ENCODE results near the gene ST3GAL4.
"Not testable (repeated sequence)": the region's sequence is repeated elsewhere in the genome, so short reads cannot be mapped to it uniquely, and the experiment has no call there.

The ST3GAL4 gene

GRCh38 chr11:126392633-126393013 lies 37.1 kb downstream of the ST3GAL4 start:
- H3K27ac ChIP-seq: no peak overlapping the region
- TF ChIP-seq, protein P1, sequence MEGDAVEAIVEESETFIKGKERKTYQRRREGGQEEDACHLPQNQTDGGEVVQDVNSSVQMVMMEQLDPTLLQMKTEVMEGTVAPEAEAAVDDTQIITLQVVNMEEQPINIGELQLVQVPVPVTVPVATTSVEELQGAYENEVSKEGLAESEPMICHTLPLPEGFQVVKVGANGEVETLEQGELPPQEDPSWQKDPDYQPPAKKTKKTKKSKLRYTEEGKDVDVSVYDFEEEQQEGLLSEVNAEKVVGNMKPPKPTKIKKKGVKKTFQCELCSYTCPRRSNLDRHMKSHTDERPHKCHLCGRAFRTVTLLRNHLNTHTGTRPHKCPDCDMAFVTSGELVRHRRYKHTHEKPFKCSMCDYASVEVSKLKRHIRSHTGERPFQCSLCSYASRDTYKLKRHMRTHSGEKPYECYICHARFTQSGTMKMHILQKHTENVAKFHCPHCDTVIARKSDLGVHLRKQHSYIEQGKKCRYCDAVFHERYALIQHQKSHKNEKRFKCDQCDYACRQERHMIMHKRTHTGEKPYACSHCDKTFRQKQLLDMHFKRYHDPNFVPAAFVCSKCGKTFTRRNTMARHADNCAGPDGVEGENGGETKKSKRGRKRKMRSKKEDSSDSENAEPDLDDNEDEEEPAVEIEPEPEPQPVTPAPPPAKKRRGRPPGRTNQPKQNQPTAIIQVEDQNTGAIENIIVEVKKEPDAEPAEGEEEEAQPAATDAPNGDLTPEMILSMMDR (conservative IDR thresholded peaks at IDR 0.05): no peak
- no peak for TF ChIP-seq ZFX (IDR thresholded peaks at IDR 0.05)

DNA sequence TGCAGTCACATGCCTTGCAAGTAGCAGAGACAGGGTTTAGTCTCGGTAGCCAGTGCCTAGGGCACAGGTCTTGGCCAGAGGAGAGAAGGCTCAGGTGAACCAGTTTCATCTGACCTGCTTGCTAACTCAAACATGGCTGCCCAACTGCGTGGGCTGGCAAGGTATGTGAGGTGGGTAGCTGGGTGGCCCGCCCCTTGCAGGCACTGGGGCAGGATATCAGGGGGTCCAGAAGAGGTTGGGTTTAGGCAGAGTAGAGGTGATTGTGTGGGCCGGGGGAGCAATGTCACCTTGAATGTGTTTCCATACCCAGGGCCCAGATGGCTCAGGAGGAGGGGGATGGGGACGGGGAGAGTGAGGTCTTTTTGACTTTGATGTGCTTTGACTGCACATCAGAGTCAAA lies 37.7 kb downstream of the ST3GAL4 start:
- no peak overlapping the region for H3K27ac ChIP-seq
- TF ChIP-seq ZFX (IDR thresholded peaks at IDR 0.05): no peak
- TF ChIP-seq, protein P1 (conservative IDR thresholded peaks at IDR 0.05): no peak

GRCh38 chr11:126394036-126394435 lies 38.5 kb downstream of the ST3GAL4 start:
- H3K27ac ChIP-seq: no peak overlapping the region
- no peak for TF ChIP-seq ZFX (IDR thresholded peaks at IDR 0.05)
- TF ChIP-seq, protein P1 (conservative IDR thresholded peaks at IDR 0.05): no peak

- not testable (repeated sequence) for H3K27ac ChIP-seq
Measured at GRCh38 chr11:126394634-126395072, 39.2 kb downstream of the ST3GAL4 start.

DNA sequence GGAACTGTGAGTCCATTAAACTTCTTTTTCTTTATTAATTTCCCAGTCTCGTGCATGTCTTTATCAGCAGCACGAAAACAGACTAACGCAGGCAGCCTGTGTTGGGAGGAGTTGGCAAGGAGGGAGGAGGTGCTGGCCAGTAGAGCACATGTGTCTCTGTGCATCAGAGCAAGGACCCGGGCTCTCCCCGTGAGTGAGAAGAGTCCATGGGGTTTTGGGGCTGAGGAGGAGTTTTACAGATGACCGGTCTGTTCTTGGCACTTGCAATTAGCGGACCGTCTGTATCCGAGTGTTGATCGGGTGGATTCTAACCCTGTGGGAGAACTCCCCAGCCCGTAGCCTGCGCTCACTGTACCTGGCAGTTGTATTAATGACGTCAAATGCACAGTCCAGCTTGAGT lies 40.3 kb downstream of the ST3GAL4 start:
- H3K27ac ChIP-seq: not testable (repeated sequence)

- not testable (repeated sequence) for H3K27ac ChIP-seq
Measured at GRCh38 chr11:126396266-126396665, 40.8 kb downstream of the ST3GAL4 start.

GRCh38 chr11:126396965-126397364 lies 41.5 kb downstream of the ST3GAL4 start:
- TF ChIP-seq, protein P1 (conservative IDR thresholded peaks at IDR 0.05): no peak
- TF ChIP-seq ZFX (IDR thresholded peaks at IDR 0.05): no peak

DNA sequence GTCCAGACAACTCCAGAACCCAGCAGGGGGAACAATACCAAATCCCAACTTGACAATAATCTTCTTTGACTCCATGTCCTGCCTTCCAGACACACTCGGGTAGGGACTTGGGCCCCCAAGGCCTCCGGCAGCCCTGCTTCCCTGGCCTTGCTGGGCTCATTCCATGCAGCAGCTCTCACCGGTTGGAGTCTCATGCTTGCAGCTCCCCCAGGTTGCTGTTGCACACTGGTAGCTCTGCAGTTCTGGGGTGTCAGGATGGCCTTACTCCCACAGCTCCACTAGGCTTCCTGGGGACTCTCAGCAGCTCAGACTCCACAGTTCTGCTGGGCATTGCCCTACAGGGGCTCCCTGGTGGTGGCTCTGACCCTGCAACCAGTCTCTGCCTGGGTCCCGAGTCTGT lies 42.8 kb downstream of the ST3GAL4 start:
- no peak overlapping the region for H3K27ac ChIP-seq
- no peak for TF ChIP-seq ZFX (IDR thresholded peaks at IDR 0.05)
- TF ChIP-seq, protein P1 (conservative IDR thresholded peaks at IDR 0.05): no peak

More at GRCh38 chr11:126396965-126397364, 41.5 kb downstream of the ST3GAL4 start:
- no peak overlapping the region for H3K27ac ChIP-seq

GRCh38 chr11:126398721-126399120 lies 43.2 kb downstream of the ST3GAL4 start:
- TF ChIP-seq, protein P1 (conservative IDR thresholded peaks at IDR 0.05): no peak
- TF ChIP-seq ZFX (IDR thresholded peaks at IDR 0.05): no peak

More at GRCh38 chr11:126398721-126399120, 43.2 kb downstream of the ST3GAL4 start:
- no peak overlapping the region for H3K27ac ChIP-seq
